ENCODE measurements around the gene FHIP1A. TPM values are rescaled to one million over a fixed set of nuclear protein-coding genes. Genes with fewer than 3 reads are reported as not detected.

The FHIP1A gene
- total RNA-seq, 1 donor from 2014 or later: 1.7 TPM

GRCh38 chr4:151408380-151408629, 671 bp upstream of the FHIP1A start:
- peak overlapping the region; percentile 84 for H3K27ac Mint-ChIP-seq (ENCODE audit: unreplicated experiment)
- H3K4me3 Mint-ChIP-seq (ENCODE audit: unreplicated experiment): peak overlapping the region; percentile 79
- no peak for DNase-seq (ENCODE audit: low spot score)
- H3K27me3 Mint-ChIP-seq (ENCODE audit: low read depth): no peaks in the 10 kb centered on the region
- peaks cover 16% of the 10 kb centered on the region for H3K4me1 Mint-ChIP-seq (ENCODE audit: low read depth)
- H3K9me3 Mint-ChIP-seq (ENCODE audit: low read depth): no peaks in the 10 kb centered on the region
- no peak for TF ChIP-seq CTCF (IDR thresholded peaks at IDR 0.05)
- no peaks in the 10 kb centered on the region for H3K36me3 Mint-ChIP-seq (ENCODE audit: low read depth)

GRCh38 chr4:151409470-151410313, 716 bp downstream of the FHIP1A start:
- no peak for TF ChIP-seq CTCF (IDR thresholded peaks at IDR 0.05)
- DNase-seq (ENCODE audit: low spot score): no peak
- H3K9me3 Mint-ChIP-seq (ENCODE audit: low read depth): no peaks in the 10 kb centered on the region
- peak overlapping the region; percentile 93 for H3K4me3 Mint-ChIP-seq (ENCODE audit: unreplicated experiment)
- H3K27ac Mint-ChIP-seq (ENCODE audit: unreplicated experiment): peak overlapping the region; percentile 77
- no peaks in the 10 kb centered on the region for H3K36me3 Mint-ChIP-seq (ENCODE audit: low read depth)
- peaks cover 19% of the 10 kb centered on the region for H3K4me1 Mint-ChIP-seq (ENCODE audit: low read depth)
- no peaks in the 10 kb centered on the region for H3K27me3 Mint-ChIP-seq (ENCODE audit: low read depth)

- no peak for TF ChIP-seq CTCF (IDR thresholded peaks at IDR 0.05)
- Mint-ChIP-seq H3K36me3 (ENCODE audit: low read depth) (no peaks in the 10 kb centered on the region), H3K4me3 (ENCODE audit: unreplicated experiment) (no peak overlapping the region), H3K4me1 (ENCODE audit: low read depth) (peaks cover 52% of the 10 kb centered on the region), H3K27me3 (ENCODE audit: low read depth) (no peaks in the 10 kb centered on the region), H3K9me3 (ENCODE audit: low read depth) (peaks cover 5% of the 10 kb centered on the region), H3K27ac (ENCODE audit: unreplicated experiment) (peak overlapping the region; percentile 70)
- no peak for DNase-seq (ENCODE audit: low spot score)
Observed at GRCh38 chr4:151415978-151416377, 7.0 kb downstream of the FHIP1A start.

- peak overlapping the region; percentile 97 for H3K27ac Mint-ChIP-seq (ENCODE audit: unreplicated experiment)
- H3K36me3 Mint-ChIP-seq (ENCODE audit: low read depth): no peaks in the 10 kb centered on the region
- H3K4me1 Mint-ChIP-seq (ENCODE audit: low read depth): peaks cover 52% of the 10 kb centered on the region
- no peak for TF ChIP-seq CTCF (IDR thresholded peaks at IDR 0.05)
- no peaks in the 10 kb centered on the region for H3K27me3 Mint-ChIP-seq (ENCODE audit: low read depth)
- DNase-seq (ENCODE audit: low spot score): no peak
- no peak overlapping the region for H3K4me3 Mint-ChIP-seq (ENCODE audit: unreplicated experiment)
- H3K9me3 Mint-ChIP-seq (ENCODE audit: low read depth): peaks cover 5% of the 10 kb centered on the region
Observed at GRCh38 chr4:151417164-151417571, 8.2 kb downstream of the FHIP1A start.

GRCh38 chr4:151417766-151418376, 8.9 kb downstream of the FHIP1A start:
- no peaks in the 10 kb centered on the region for H3K36me3 Mint-ChIP-seq (ENCODE audit: low read depth)
- H3K27ac Mint-ChIP-seq (ENCODE audit: unreplicated experiment): peak overlapping the region; percentile 97
- H3K9me3 Mint-ChIP-seq (ENCODE audit: low read depth): peaks cover 5% of the 10 kb centered on the region
- no peak overlapping the region for H3K4me3 Mint-ChIP-seq (ENCODE audit: unreplicated experiment)
- no peak for DNase-seq (ENCODE audit: low spot score)
- TF ChIP-seq CTCF (IDR thresholded peaks at IDR 0.05): no peak
- H3K27me3 Mint-ChIP-seq (ENCODE audit: low read depth): no peaks in the 10 kb centered on the region
- peaks cover 52% of the 10 kb centered on the region for H3K4me1 Mint-ChIP-seq (ENCODE audit: low read depth)
